GM18873 (cell line): ENCODE results near the gene AFF1.
A peak's percentile ranks its signal among the peaks of the same experiment; 100 is the strongest.
"Not testable (repeated sequence)": the region's sequence is repeated elsewhere in the genome, so short reads cannot be mapped to it uniquely, and the experiment has no call there.

ENCODE experiments used
- ATAC-seq: cut with Tn5 transposase; IDR thresholded peaks from one replicate; pipeline ENCODE4 v1.9.1; 2021; ENCODE audit warnings: mild to moderate bottlenecking, moderate library complexity, moderate number of reproducible peaks; ENCODE audit not compliant: unreplicated experiment, low FRiP score

Gene AFF1

GRCh38 chr4:87073199-87074120 lies 138.6 kb downstream of the AFF1 start:
- ATAC-seq = peak; percentile 95

GRCh38 chr4:87074121-87074488 lies 139.3 kb downstream of the AFF1 start:
- peak; percentile 37 for ATAC-seq

- no peak for ATAC-seq
These were observed 141.1 kb downstream of the AFF1 start for GRCh38 chr4:87075876-87076275.

- no peak for ATAC-seq
These were observed 142.0 kb downstream of the AFF1 start for GRCh38 chr4:87076690-87077358.

GRCh38 chr4:87077914-87078585 lies 143.2 kb downstream of the AFF1 start:
- no peak for ATAC-seq

GRCh38 chr4:87078987-87079486 lies 144.2 kb downstream of the AFF1 start:
- no peak for ATAC-seq

- ATAC-seq = no peak
These were observed 145.2 kb downstream of the AFF1 start for GRCh38 chr4:87079967-87080366.

- ATAC-seq = no peak
These were observed 145.7 kb downstream of the AFF1 start for GRCh38 chr4:87080462-87080861.

- no peak for ATAC-seq
These were observed 147.0 kb downstream of the AFF1 start for GRCh38 chr4:87081826-87082225.

- ATAC-seq = not testable (repeated sequence)
These were observed 150.9 kb downstream of the AFF1 start for GRCh38 chr4:87085732-87086131.

- ATAC-seq = no peak
These were observed 151.5 kb downstream of the AFF1 start for GRCh38 chr4:87086143-87086805.

GRCh38 chr4:87087015-87087414 lies 152.2 kb downstream of the AFF1 start:
- no peak for ATAC-seq

- ATAC-seq = no peak
These were observed 152.6 kb downstream of the AFF1 start for GRCh38 chr4:87087420-87087819.

GRCh38 chr4:87088186-87088585 lies 153.4 kb downstream of the AFF1 start:
- no peak for ATAC-seq

- ATAC-seq = no peak
These were observed 154.6 kb downstream of the AFF1 start for GRCh38 chr4:87089368-87089767.

- ATAC-seq = no peak
These were observed 155.5 kb downstream of the AFF1 start for GRCh38 chr4:87090305-87090704.

GRCh38 chr4:87092389-87093141 lies 157.8 kb downstream of the AFF1 start:
- ATAC-seq = no peak

GRCh38 chr4:87093443-87094123 lies 158.8 kb downstream of the AFF1 start:
- peak; percentile 83 for ATAC-seq

GRCh38 chr4:87097075-87097474 lies 162.3 kb downstream of the AFF1 start:
- ATAC-seq = no peak
